Measurements from ENCODE around the gene GDAP2.

GRCh38 chr1:117821774-117822482 is 107.5 kb downstream of the GDAP2 start:
- TF ChIP-seq POLR2A (IDR thresholded peaks at IDR 0.05) = no peak
- TF ChIP-seq CTCF (IDR thresholded peaks at IDR 0.05) = no peak
